Memory B cell (primary cell): ENCODE measurements around the gene PTGIS.

ENCODE experiments used
- ATAC-seq: fragments of 150-1000 bp; cut with Tn5 transposase; 2 replicates; pipeline ENCODE4 v1.10.0; 2021; ENCODE audit warnings: low read depth, mild to moderate bottlenecking, moderate library complexity
- DNase-seq, 2 donors: peaks; one replicate each; pipeline ENCODE4 v3.0.0; 2022; ENCODE audit warnings: low spot score in 2 of 2
- H3K27ac Mint-ChIP-seq: one replicate; pipeline ENCODE4 v1.8.0; 2022; ENCODE audit warnings: mild to moderate bottlenecking, moderate library complexity, mixed read lengths
- H3K27me3 Mint-ChIP-seq: one replicate; pipeline ENCODE4 v1.8.0; 2022; ENCODE audit warnings: mixed read lengths
- H3K36me3 Mint-ChIP-seq: one replicate; pipeline ENCODE4 v1.8.0; 2022; ENCODE audit warnings: mild to moderate bottlenecking, mixed read lengths
- H3K4me1 Mint-ChIP-seq: one replicate; pipeline ENCODE4 v1.8.0; 2022; ENCODE audit warnings: mixed read lengths
- H3K4me3 Mint-ChIP-seq: one replicate; pipeline ENCODE4 v1.8.0; 2022; ENCODE audit warnings: mild to moderate bottlenecking, moderate library complexity, mixed read lengths
- H3K9me3 Mint-ChIP-seq: one replicate; pipeline ENCODE4 v1.8.0; 2022; ENCODE audit warnings: mixed read lengths

The PTGIS gene

GRCh38 chr20:49543071-49543857 lies 24.7 kb downstream of the PTGIS start:
- peaks cover 15% of the 10 kb centered on the region for H3K27me3 Mint-ChIP-seq
- DNase-seq (no peak), ATAC-seq (no peak)
- H3K27ac Mint-ChIP-seq: no peak overlapping the region
- H3K36me3 Mint-ChIP-seq: peaks cover 3% of the 10 kb centered on the region
- H3K9me3 Mint-ChIP-seq: peaks cover 3% of the 10 kb centered on the region
- H3K4me3 Mint-ChIP-seq: no peak overlapping the region
- H3K4me1 Mint-ChIP-seq: peaks cover 3% of the 10 kb centered on the region

- Mint-ChIP-seq H3K4me1 (peaks cover 3% of the 10 kb centered on the region), H3K27me3 (peaks cover 15% of the 10 kb centered on the region), H3K36me3 (peaks cover 3% of the 10 kb centered on the region), H3K27ac (no peak overlapping the region), H3K4me3 (no peak overlapping the region), H3K9me3 (peaks cover 3% of the 10 kb centered on the region)
- DNase-seq (no peak), ATAC-seq (no peak)
Observed at GRCh38 chr20:49542514-49542991, 25.4 kb downstream of the PTGIS start.

- ATAC-seq (peak; percentile 66), DNase-seq (peak; percentile 35 to 37)
- H3K9me3 Mint-ChIP-seq: peaks cover 3% of the 10 kb centered on the region
- peaks cover 3% of the 10 kb centered on the region for H3K4me1 Mint-ChIP-seq
- no peak overlapping the region for H3K4me3 Mint-ChIP-seq
- H3K27me3 Mint-ChIP-seq: peaks cover 16% of the 10 kb centered on the region
- H3K27ac Mint-ChIP-seq: no peak overlapping the region
- H3K36me3 Mint-ChIP-seq: peaks cover 3% of the 10 kb centered on the region
Observed at GRCh38 chr20:49541733-49542513, 26.0 kb downstream of the PTGIS start.

- Mint-ChIP-seq H3K4me1 (peaks cover 3% of the 10 kb centered on the region), H3K27me3 (peaks cover 17% of the 10 kb centered on the region), H3K4me3 (no peak overlapping the region), H3K9me3 (peaks cover 3% of the 10 kb centered on the region), H3K36me3 (peaks cover 3% of the 10 kb centered on the region), H3K27ac (no peak overlapping the region)
- no peak for DNase-seq
- ATAC-seq: no peak
Observed at GRCh38 chr20:49540687-49541435, 27.1 kb downstream of the PTGIS start.

- H3K4me3 Mint-ChIP-seq: no peak overlapping the region
- no peak overlapping the region for H3K27ac Mint-ChIP-seq
- peaks cover 3% of the 10 kb centered on the region for H3K4me1 Mint-ChIP-seq
- DNase-seq (no peak), ATAC-seq (no peak)
- peaks cover 1% of the 10 kb centered on the region for H3K9me3 Mint-ChIP-seq
- peaks cover 1% of the 10 kb centered on the region for H3K36me3 Mint-ChIP-seq
- H3K27me3 Mint-ChIP-seq: peaks cover 18% of the 10 kb centered on the region
Observed at GRCh38 chr20:49540232-49540620, 27.7 kb downstream of the PTGIS start.

- ATAC-seq (no peak), DNase-seq (no peak)
- H3K4me3 Mint-ChIP-seq: no peak overlapping the region
- H3K4me1 Mint-ChIP-seq: peaks cover 5% of the 10 kb centered on the region
- H3K27ac Mint-ChIP-seq: no peak overlapping the region
- H3K9me3 Mint-ChIP-seq: no peaks in the 10 kb centered on the region
- peaks cover 20% of the 10 kb centered on the region for H3K27me3 Mint-ChIP-seq
- H3K36me3 Mint-ChIP-seq: no peaks in the 10 kb centered on the region
Observed at GRCh38 chr20:49539481-49540231, 28.3 kb downstream of the PTGIS start.

GRCh38 chr20:49538950-49539349 lies 29.0 kb downstream of the PTGIS start:
- Mint-ChIP-seq H3K4me1 (peaks cover 9% of the 10 kb centered on the region), H3K9me3 (no peaks in the 10 kb centered on the region), H3K36me3 (no peaks in the 10 kb centered on the region), H3K27me3 (peaks cover 19% of the 10 kb centered on the region), H3K27ac (no peak overlapping the region), H3K4me3 (no peak overlapping the region)
- DNase-seq (no peak), ATAC-seq (no peak)

GRCh38 chr20:49534255-49534712 lies 33.7 kb downstream of the PTGIS start:
- peaks cover 7% of the 10 kb centered on the region for H3K27me3 Mint-ChIP-seq
- peak; percentile 56 to 63 for DNase-seq
- H3K4me3 Mint-ChIP-seq: no peak overlapping the region
- H3K9me3 Mint-ChIP-seq: no peaks in the 10 kb centered on the region
- H3K27ac Mint-ChIP-seq: no peak overlapping the region
- peak; percentile 77 for ATAC-seq
- peaks cover 6% of the 10 kb centered on the region for H3K4me1 Mint-ChIP-seq
- H3K36me3 Mint-ChIP-seq: no peaks in the 10 kb centered on the region

GRCh38 chr20:49532285-49532946 lies 35.5 kb downstream of the PTGIS start:
- Mint-ChIP-seq H3K9me3 (no peaks in the 10 kb centered on the region), H3K27ac (no peak overlapping the region), H3K27me3 (peaks cover 7% of the 10 kb centered on the region), H3K36me3 (no peaks in the 10 kb centered on the region), H3K4me1 (peaks cover 6% of the 10 kb centered on the region), H3K4me3 (no peak overlapping the region)
- ATAC-seq (no peak), DNase-seq (no peak)

GRCh38 chr20:49529470-49529869 lies 38.5 kb downstream of the PTGIS start:
- ATAC-seq: no peak

GRCh38 chr20:49526568-49526967 lies 41.4 kb downstream of the PTGIS start:
- Mint-ChIP-seq H3K27me3 (peaks cover 16% of the 10 kb centered on the region), H3K9me3 (peaks cover 7% of the 10 kb centered on the region), H3K4me3 (no peak overlapping the region), H3K4me1 (no peaks in the 10 kb centered on the region), H3K36me3 (peaks cover 3% of the 10 kb centered on the region), H3K27ac (no peak overlapping the region)
- ATAC-seq (no peak), DNase-seq (no peak)

More at GRCh38 chr20:49529470-49529869, 38.5 kb downstream of the PTGIS start:
- no peak for DNase-seq
- peaks cover 7% of the 10 kb centered on the region for H3K27me3 Mint-ChIP-seq
- no peak overlapping the region for H3K4me3 Mint-ChIP-seq
- peaks cover 3% of the 10 kb centered on the region for H3K4me1 Mint-ChIP-seq
- H3K36me3 Mint-ChIP-seq: no peaks in the 10 kb centered on the region
- no peaks in the 10 kb centered on the region for H3K9me3 Mint-ChIP-seq
- no peak overlapping the region for H3K27ac Mint-ChIP-seq

GRCh38 chr20:49526056-49526455 lies 41.9 kb downstream of the PTGIS start:
- no peak for DNase-seq
- no peak overlapping the region for H3K4me3 Mint-ChIP-seq
- ATAC-seq: no peak
- H3K36me3 Mint-ChIP-seq: peaks cover 3% of the 10 kb centered on the region
- H3K9me3 Mint-ChIP-seq: peaks cover 7% of the 10 kb centered on the region
- H3K27ac Mint-ChIP-seq: no peak overlapping the region
- no peaks in the 10 kb centered on the region for H3K4me1 Mint-ChIP-seq
- H3K27me3 Mint-ChIP-seq: peaks cover 16% of the 10 kb centered on the region
